ENCODE measurements around the gene ATP13A3. TPM values are rescaled to one million over a fixed set of nuclear protein-coding genes. Genes with fewer than 3 reads are reported as not detected.

ATP13A3 gene
- total and polyA plus RNA-seq, 4 donors, result 33.6 to 257 (median 56.4) TPM

DNA sequence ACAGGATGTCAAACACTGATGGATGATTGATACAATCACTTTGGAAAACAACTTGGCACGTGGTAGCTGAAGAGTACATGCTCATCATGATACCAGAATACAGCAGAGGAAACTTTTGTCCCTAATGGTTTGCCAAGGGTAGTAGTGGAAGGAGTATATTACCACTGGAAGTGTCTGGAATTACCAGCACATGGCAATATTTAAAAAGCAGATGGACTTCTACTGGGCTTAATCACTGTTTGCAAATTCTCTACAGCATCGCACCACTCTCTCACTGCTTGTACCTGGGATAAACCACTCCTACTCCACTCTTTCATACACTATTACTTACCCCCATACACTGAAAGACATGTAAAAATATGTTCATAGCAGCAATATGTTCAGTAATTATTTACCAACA is 68.1 kb downstream of the ATP13A3 start (continued):
- TF ChIP-seq, protein P1, sequence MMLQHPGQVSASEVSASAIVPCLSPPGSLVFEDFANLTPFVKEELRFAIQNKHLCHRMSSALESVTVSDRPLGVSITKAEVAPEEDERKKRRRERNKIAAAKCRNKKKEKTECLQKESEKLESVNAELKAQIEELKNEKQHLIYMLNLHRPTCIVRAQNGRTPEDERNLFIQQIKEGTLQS (IDR thresholded peaks at IDR 0.05), result no peak
- TF ChIP-seq FOXA2 (IDR thresholded peaks at IDR 0.05), result no peak
- TF ChIP-seq TAF1 (conservative IDR thresholded peaks at IDR 0.05), result no peak
- TF ChIP-seq, protein P2, sequence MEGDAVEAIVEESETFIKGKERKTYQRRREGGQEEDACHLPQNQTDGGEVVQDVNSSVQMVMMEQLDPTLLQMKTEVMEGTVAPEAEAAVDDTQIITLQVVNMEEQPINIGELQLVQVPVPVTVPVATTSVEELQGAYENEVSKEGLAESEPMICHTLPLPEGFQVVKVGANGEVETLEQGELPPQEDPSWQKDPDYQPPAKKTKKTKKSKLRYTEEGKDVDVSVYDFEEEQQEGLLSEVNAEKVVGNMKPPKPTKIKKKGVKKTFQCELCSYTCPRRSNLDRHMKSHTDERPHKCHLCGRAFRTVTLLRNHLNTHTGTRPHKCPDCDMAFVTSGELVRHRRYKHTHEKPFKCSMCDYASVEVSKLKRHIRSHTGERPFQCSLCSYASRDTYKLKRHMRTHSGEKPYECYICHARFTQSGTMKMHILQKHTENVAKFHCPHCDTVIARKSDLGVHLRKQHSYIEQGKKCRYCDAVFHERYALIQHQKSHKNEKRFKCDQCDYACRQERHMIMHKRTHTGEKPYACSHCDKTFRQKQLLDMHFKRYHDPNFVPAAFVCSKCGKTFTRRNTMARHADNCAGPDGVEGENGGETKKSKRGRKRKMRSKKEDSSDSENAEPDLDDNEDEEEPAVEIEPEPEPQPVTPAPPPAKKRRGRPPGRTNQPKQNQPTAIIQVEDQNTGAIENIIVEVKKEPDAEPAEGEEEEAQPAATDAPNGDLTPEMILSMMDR (IDR thresholded peaks at IDR 0.05; ENCODE audit: low read depth, low read length, missing input control), result no peak
- TF ChIP-seq EGR1 (IDR thresholded peaks at IDR 0.05; ENCODE audit: low read depth in 2 of 2), result no peak
- TF ChIP-seq GABPA (IDR thresholded peaks at IDR 0.05 in 1 of 2, conservative IDR thresholded peaks at IDR 0.05 in 1 of 2), result no peak
- no peak for TF ChIP-seq SP1 (IDR thresholded peaks at IDR 0.05)

DNA sequence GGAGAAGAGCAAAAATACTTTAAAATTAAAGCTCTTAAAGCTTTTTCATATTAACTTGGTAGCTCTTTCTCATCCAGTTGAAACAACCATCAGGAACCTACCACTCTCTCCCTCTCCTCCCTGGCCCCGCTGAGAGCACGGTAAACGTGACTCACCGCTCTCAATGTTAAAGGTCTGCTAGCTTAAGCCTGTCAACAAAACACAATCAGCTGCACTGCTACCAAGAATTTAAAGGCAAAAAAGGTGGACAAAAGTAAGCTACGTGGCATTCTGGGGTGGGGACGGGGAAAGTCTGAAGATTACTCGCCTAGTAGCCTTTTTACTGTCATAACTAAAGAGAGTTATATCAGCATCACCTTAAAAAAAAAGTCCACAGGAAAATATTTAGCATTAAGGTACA is 79.4 kb downstream of the ATP13A3 start:
- no peak overlapping the region for H3K27ac ChIP-seq (ENCODE audit: low read depth in 1 of 2, low read length in 2 of 2)
- H3K27me3 ChIP-seq (ENCODE audit: control insufficient read depth in 4 of 4, insufficient read depth in 4 of 4, low read length in 3 of 4), result no peaks in the 10 kb centered on the region
- no peaks in the 10 kb centered on the region for H3K4me1 ChIP-seq (ENCODE audit: control insufficient read depth in 4 of 4, insufficient read depth in 4 of 4, low read length in 3 of 4)
- no peaks in the 10 kb centered on the region for H3K9me3 ChIP-seq (ENCODE audit: control insufficient read depth in 4 of 4, low read length in 3 of 4)
- WGBS, result 88% methylated on average over 7 of the region's 7 CpGs
- peaks cover 2 to 25% (median 23%) of the 10 kb centered on the region in 4 donors for H3K36me3 ChIP-seq (ENCODE audit: control insufficient read depth in 4 of 4, insufficient read depth in 3 of 4, low read depth in 1 of 4, low read length in 3 of 4)
- H3K9ac ChIP-seq (ENCODE audit: low read depth in 1 of 2, low read length in 2 of 2), result no peak overlapping the region
- no peak for DNase-seq (ENCODE audit: low spot score)
- TF ChIP-seq, protein P2 (IDR thresholded peaks at IDR 0.05; ENCODE audit: low read depth, low read length, missing input control), result no peak
- TF ChIP-seq FOXA1 (IDR thresholded peaks at IDR 0.05) (no peak), SP1 (IDR thresholded peaks at IDR 0.05) (no peak), TAF1 (conservative IDR thresholded peaks at IDR 0.05) (no peak), NR2F2 (IDR thresholded peaks at IDR 0.05) (no peak)
- TF ChIP-seq, protein P3, sequence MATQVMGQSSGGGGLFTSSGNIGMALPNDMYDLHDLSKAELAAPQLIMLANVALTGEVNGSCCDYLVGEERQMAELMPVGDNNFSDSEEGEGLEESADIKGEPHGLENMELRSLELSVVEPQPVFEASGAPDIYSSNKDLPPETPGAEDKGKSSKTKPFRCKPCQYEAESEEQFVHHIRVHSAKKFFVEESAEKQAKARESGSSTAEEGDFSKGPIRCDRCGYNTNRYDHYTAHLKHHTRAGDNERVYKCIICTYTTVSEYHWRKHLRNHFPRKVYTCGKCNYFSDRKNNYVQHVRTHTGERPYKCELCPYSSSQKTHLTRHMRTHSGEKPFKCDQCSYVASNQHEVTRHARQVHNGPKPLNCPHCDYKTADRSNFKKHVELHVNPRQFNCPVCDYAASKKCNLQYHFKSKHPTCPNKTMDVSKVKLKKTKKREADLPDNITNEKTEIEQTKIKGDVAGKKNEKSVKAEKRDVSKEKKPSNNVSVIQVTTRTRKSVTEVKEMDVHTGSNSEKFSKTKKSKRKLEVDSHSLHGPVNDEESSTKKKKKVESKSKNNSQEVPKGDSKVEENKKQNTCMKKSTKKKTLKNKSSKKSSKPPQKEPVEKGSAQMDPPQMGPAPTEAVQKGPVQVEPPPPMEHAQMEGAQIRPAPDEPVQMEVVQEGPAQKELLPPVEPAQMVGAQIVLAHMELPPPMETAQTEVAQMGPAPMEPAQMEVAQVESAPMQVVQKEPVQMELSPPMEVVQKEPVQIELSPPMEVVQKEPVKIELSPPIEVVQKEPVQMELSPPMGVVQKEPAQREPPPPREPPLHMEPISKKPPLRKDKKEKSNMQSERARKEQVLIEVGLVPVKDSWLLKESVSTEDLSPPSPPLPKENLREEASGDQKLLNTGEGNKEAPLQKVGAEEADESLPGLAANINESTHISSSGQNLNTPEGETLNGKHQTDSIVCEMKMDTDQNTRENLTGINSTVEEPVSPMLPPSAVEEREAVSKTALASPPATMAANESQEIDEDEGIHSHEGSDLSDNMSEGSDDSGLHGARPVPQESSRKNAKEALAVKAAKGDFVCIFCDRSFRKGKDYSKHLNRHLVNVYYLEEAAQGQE (IDR thresholded peaks at IDR 0.05), result no peak
- H3K4me3 ChIP-seq (ENCODE audit: low read depth in 1 of 3, low read length in 3 of 3), result no peak overlapping the region

DNA sequence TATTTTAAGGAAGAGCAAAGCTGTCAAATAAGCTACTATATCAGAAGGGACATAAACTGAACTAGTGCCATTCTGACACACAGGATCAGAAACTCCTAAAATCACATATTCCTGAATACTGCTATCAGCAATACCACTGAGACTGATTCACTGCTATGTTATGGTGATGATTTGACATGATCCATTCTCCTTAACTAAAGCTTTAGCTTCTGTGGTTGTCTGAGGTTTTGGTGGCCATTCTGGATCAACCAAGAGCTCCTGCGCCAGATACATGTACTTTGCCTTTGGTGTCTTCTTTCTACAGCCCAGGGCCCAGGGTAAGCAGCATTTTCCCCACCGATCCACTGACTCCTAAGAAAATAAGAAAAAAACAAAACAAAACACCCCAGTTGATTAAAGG is 81.0 kb downstream of the ATP13A3 start:
- H3K36me3 ChIP-seq (ENCODE audit: control insufficient read depth in 4 of 4, insufficient read depth in 3 of 4, low read depth in 1 of 4, low read length in 3 of 4), result peaks cover 2 to 16% (median 12%) of the 10 kb centered on the region in 4 donors
- TF ChIP-seq, protein P2 (IDR thresholded peaks at IDR 0.05; ENCODE audit: low read depth, low read length, missing input control), result no peak
- TF ChIP-seq, protein P3 (IDR thresholded peaks at IDR 0.05), result no peak
- TF ChIP-seq NR2F2 (IDR thresholded peaks at IDR 0.05) (no peak), YY1 (IDR thresholded peaks at IDR 0.05) (no peak)
- 96% methylated on average over 2 of the region's 2 CpGs for WGBS

More for the DNA sequence above, 81.0 kb downstream of the ATP13A3 start:
- Histone ChIP-seq H3K4me1 (ENCODE audit: control insufficient read depth in 4 of 4, insufficient read depth in 4 of 4, low read length in 3 of 4) (no peaks in the 10 kb centered on the region), H3K4me3 (ENCODE audit: low read depth in 1 of 3, low read length in 3 of 3) (no peak overlapping the region), H3K27ac (ENCODE audit: low read depth in 1 of 2, low read length in 2 of 2) (no peak overlapping the region), H3K9me3 (ENCODE audit: control insufficient read depth in 4 of 4, low read length in 3 of 4) (no peaks in the 10 kb centered on the region), H3K9ac (ENCODE audit: low read depth in 1 of 2, low read length in 2 of 2) (no peak overlapping the region), H3K27me3 (ENCODE audit: control insufficient read depth in 4 of 4, insufficient read depth in 4 of 4, low read length in 3 of 4) (no peaks in the 10 kb centered on the region)
- DNase-seq (ENCODE audit: low spot score), result no peak
